GM21737 (cell line): ENCODE data around the gene MMP2.

Experiments used
- ATAC-seq: cut with Tn5 transposase; IDR thresholded peaks from one replicate; pipeline ENCODE4 v1.9.1; 2021; ENCODE audit warnings: mild to moderate bottlenecking, moderate library complexity; ENCODE audit not compliant: unreplicated experiment

The MMP2 gene

DNA sequence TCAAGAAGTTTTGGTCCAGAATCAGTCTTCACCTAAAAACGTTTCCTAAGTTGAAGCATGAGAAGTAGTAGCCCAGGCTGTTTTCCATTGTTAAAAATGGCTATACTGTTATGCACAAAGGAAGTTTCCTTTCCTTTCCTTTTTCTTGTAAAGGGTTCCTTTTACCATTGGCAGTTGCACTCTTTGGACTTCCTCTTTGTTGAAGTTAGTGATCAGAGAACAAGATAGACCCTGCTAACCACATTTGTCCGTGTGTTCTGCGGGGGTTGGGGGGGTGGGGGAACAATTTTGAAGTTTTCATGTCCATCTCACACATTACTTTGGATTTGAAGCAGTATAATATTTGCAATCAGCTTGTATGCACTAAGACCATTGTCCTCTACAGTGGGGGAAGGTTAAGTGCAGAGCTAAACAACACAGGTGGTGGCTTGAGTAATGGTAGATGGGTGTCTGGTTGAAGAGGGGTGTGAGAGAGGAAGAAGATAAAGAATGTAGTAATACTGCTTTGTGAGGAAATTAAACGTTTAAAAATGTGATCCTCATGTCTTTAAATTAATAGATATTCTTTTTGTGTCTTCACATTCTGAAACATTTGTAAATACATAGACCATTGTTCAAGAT, 31.3 kb downstream of the MMP2 start:
- no peak for ATAC-seq

DNA sequence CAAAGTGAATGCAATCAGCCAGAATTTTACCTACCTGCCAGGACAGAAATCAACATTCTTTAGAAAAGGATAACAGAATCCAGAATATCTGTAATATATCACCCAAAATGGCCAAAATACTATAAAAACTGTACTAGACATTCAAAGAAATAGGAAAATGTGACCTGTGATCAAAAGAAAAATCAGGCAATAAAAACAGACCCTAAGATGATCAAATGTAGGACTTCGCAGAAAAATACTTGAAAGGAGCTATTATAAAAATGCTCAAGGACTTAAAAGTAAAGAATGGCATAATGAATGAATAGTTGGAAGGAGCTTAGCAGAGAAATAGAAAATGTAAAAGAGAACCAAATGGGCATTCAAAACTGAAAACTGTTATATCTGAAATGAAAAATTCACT, 33.9 kb downstream of the MMP2 start:
- no peak for ATAC-seq

DNA sequence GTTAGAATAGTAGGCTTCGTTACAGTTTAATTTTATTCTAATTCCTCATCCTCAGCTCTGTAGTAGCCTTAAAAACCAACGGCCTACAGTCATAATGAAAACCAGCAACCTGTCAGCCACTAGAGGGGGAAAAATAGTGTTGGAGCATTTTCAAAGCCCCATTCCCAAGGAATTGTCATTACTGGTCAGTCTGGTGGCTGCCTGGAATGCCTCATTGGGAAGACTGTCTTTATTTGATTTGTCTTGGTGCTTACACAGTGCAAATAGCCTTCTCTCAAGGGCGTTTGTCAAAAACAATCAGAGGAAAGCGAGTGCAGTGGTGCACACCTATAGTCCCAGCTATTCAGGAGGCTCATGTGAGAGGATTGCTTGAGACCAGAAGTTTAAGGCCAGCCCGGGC, 34.6 kb downstream of the MMP2 start:
- ATAC-seq = no peak

DNA sequence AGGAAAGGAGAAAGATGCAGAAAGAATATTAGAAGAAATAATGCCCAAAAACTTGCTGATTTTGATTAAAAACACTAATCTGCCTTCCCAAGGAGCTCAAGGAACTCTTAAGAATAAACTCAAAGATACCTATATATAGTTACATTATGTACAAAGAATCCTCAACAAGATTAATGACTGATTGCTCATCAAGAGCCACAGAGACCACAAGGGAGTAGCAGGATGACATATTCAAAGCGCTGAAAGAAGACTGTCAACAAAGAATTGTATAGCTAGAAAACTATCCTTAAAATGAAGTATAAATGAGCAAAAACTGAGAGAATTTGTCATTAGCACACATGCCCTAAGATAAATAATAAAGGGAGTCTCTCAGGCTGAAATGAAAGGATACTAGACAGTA, 36.1 kb downstream of the MMP2 start:
- ATAC-seq = no peak

DNA sequence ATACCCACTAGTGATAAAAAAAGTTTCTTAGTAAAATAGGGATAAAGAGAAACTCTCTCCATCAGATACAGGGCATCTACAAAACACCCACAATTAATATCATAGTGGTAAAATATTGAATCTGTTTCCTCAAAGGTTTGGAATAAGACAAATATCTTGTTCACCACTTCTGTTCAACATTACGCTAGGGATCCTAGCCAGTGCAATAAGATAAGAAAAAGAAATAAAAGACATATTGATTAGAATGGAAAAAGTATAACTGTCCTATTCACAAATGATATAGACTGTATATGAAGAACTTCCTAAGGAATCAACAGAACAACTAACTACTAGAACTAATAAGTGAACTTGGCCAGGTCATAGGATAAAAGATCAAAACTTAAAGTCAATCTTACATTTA, 42.8 kb downstream of the MMP2 start:
- ATAC-seq = no peak

DNA sequence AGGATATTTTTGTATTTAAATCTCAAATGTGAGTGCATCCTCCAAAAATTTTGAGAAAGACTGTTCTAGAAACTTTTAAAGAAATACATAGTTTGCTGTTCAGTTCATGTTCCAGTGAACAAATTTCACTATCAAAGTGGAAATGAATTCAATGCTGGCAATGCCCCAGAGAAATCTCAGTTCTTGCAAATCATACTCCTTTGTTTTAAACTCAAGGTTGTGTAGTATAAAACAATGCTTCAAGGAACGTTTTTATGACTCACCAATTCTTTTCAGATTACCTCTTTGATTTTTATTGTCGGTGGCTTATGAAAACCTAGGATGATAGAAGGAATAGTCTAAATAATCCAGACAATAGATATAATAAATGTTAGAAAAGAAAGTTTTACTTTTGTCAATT, 47.4 kb downstream of the MMP2 start:
- ATAC-seq = no peak

DNA sequence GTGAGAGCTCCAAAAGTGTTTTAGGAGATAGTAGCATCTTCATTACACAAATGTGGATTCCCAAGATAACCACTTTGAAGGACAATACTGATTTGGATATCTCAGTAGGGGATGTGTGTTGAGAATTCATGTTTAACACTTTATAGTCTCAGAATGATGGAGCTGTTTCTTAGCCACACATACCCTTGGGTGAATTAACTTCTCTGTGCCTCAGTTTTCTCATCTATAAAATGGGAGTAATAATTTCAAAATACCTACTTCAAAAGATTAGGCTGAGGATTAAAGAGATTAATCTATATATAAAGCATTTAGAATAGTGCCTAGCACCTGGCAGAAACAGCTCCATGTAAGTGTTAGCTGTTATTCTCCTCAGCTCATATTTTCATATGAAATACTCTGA, 48.9 kb downstream of the MMP2 start:
- no peak for ATAC-seq

DNA sequence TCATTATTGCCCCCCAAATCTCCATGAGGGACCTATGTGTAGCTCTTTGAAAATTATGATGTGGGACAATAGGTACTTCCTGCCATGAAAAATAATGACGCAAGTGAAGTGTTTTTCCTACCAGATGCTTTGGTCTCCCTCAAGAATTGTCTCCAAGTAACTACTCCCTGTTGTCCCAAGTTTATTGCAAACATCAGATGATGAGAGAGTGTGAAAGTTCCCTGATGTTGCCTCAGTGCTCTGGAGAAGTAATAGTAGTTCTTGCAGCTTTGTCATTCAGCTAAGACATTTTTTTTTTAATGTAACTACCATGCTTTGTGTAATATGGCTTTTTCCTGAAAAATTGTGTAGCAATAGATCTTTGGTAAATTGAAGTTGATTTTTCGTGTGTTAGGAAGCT, 50.0 kb downstream of the MMP2 start:
- no peak for ATAC-seq

DNA sequence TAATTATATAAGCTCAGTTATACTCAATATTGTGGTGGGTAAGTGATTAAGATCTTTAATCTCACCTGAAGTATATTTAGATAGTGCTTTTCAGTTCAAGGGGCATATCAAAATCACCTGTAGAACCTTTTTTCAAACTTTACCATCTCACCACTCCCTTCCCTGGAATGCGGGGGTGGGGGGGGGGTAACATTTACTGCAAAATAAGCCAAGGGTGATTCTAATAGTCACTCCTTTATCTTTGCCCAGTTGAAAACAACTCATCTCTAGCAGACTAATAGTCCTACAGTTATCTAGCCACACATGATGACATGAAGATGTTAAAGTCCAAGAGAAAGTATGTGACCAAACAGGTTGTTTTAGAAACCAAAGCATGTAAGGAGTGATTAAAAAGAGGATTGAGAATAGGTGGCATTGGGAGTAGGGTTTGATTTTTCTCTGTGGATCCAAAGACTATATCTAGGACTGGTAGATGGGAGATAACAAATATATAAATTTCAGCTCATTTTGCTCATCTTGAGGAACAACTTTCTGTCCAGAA, 51.4 kb downstream of the MMP2 start:
- no peak for ATAC-seq

DNA sequence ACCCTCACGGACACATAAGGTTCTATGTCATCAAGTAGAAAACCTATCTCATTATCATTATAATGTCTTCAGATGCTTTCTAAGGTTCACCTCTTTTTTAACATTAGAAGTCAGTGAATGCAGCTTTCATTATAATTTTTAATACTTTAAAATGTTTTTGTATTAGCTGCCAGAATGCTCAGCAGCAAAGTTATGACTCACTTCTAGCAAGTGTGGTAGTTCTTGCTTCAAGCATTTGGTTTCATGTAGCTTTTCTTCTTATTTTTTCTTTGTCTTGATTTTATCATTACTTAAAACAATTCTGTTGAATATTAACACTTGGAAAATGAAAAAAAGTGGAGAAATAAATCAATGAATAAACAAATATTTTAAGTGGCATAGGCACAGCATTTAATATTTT, 53.2 kb downstream of the MMP2 start:
- no peak for ATAC-seq

DNA sequence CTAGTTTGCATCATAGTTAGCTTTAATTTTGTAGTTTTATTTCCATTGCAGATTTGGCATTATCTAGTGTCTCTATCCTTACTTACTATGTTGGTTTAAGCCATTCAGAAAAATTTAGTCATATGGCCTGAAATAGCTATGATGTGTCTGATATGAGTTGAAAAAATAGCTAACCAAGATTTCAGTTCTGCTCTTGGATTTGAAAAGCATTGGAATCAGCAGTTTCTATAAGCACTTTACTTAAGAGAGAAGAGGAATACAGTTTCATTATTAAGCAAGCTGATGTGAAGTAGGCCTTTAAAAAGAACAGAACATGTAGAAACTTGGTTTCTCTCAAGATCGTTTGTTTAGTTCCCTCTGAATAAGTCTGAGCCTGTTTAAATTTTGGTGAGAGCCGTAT, 55.8 kb downstream of the MMP2 start:
- no peak for ATAC-seq

DNA sequence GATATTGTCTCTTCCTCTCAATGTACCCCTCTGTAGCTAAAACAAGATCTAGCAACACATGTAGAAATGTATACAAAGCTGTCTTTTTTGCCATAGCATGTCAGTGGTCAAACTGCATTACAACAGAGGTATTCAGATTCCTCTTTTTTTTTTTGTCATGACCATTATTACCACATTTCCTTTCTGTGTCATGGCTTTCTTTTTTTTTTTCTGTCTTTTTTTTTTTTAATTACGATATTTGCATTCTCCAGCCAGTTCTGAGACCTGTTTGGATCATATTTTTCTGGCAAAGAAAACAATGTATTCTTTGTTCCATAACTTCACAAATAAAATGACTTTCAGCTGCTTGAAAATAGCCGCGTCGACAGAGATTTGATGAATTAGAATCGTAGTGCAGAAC, 60.1 kb downstream of the MMP2 start:
- no peak for ATAC-seq

DNA sequence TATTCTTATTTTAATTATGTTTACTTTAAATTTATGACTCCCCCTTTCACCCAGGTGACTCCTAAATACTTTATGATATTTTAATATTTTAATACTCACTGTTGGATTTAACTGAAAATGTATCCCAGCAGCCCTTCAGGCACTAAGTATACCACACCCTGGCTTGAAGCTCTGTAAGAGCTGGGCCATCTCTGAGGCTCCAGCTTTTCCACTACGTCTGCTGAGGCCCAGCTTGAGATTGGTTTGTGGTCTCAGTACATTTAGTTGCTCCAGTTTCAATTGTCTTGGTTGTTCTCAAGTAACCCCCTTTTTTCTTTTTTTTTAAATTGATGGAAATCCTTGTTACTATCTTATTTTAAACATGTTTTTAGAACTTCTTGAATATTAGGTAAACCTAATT, 60.5 kb downstream of the MMP2 start:
- ATAC-seq = no peak

DNA sequence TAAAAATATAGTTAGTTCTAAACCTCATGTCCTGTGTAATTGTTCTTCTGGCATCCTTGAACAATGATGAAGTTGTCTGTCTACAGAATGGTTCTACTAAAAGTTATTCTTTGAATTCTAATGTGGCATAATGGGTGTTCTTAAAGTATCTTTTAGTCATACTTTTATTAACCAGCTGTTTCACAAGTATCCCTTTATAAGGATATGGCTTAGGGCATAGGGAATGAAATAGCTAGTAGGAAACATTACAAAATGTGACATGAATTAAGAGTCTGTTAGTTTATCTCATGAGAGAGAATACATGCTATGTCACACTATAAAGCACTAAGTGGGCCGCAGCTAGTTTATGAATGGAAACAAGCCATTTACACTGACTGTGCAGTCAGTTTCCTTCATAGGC, 61.2 kb downstream of the MMP2 start:
- ATAC-seq = no peak

DNA sequence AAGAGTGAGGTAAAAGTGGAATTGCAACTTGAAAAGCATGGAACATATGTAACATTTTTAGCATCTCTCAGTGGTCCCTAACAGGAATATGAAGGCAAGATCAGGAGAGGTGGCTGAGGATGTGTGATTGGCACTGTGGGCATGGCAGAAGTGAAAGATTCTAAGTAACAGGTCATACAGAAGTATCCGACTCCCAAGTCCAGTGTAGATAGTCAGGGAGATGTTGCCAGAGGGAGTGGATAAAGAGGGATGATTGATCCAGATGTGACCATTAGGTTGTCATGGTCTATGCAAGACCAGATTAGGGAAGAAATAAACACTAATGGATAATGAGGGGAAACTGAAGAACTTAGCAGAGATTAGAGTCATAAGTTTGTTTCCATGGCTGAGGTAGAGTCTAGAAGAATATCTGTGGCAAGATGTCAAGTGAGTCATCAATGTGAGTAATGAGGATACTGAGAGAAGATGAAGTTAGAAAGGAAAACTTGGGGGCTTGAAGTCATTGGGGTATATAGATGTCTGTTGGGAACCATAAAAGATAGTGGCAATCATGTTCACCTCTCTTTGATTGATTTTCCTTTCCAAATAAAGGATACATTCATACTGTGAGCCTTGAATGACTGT, 63.6 kb downstream of the MMP2 start:
- no peak for ATAC-seq

DNA sequence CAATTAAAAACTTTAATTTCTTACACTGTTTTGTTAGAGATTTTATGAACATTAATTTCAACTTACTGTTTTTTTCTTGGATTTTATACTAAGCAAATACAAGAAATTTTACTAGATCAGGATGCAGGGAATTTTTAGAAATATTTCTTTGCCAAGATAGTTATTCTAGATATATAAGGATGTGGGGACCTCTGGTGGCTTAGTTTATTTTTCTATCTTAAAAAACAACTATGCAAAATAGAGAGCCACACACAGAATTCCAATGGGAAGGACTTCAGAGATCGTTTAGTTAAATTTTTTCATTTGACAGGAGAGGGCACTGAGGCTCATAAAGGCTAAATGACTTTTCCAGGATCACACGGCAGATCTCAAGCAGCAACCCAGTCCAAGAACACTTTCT, 64.5 kb downstream of the MMP2 start:
- ATAC-seq = no peak

DNA sequence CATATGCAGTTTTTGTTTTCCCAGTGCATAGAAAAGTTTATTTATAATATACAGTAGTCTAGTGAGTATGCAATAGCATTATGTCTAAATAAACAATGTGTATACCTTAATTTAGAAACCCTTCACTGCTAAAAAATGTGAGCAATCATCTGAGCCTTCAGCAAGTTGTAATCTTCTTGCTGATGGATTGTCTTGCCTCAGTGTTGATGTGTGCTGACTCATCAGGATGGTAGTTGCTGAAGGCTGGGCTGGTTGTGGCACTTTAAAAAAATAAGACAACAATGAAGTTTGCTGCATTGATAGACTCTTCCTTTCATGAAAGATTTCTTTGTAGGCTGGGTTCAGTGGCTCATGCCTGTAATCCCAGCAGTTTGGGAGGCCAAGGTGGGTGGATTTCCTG, 73.6 kb downstream of the MMP2 start:
- ATAC-seq = no peak

DNA sequence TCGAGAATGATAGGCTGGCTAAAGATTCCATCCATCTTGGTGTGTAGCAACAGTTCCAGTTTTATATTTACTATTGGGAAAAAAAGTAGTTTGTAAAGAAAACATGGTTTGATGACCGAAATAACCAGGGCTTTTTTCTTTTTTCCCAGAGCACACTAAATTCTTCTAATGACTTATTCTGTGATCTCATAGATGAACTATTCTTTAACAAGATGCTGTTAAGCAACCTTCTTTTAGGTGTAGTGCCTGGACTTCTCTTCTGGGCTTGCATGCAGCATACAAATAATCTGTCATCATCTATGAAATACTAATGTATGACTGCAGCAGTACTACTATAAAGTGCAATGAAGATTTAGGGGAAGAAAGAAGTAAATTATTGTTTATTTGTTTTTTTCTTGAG, 76.4 kb downstream of the MMP2 start:
- ATAC-seq = no peak
